Measurements from ENCODE around the gene CELSR2.

Gene CELSR2

DNA sequence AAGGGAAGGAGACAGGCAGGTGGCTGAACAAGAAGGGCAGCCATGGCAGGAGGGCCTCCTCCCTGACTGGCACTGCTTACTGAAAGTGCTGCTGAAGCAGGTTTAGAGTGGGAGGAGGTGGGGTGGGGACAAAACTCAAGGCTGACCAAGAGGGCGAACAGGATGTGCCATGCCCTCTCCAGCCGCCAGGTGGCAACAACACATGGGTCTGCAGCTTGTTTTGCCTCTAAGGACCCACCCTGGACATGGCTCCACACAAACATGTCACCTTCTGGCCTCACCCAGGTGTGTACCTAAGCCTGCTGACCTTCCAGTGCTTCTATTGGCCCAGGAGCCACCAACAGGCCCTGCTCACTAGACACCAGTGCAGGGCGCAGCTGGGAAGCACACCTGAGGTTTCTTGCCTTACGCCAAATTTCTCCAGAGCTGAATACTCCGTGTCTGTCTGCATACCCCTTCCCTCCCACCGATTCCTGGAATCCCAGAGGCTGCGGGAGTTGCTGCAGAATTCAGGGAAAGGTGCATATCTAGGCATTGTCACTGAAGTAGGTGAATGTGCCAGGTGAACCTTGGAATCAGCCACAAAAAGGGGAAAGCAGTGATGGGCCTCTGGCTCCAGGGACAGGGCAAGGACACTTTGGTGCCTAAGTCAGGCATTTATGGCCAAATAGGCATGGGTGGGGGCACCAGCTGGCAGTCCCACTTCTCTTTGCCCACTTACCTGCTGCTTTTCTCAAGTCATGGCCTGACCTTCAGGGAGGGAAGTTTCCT, 28.3 kb downstream of the CELSR2 start:
- H3K4me3 ChIP-seq (ENCODE audit: control insufficient read depth, low read depth, low read length): no peak overlapping the region
- no peak for DNase-seq (ENCODE audit: low read depth)
- TF ChIP-seq, protein P1, sequence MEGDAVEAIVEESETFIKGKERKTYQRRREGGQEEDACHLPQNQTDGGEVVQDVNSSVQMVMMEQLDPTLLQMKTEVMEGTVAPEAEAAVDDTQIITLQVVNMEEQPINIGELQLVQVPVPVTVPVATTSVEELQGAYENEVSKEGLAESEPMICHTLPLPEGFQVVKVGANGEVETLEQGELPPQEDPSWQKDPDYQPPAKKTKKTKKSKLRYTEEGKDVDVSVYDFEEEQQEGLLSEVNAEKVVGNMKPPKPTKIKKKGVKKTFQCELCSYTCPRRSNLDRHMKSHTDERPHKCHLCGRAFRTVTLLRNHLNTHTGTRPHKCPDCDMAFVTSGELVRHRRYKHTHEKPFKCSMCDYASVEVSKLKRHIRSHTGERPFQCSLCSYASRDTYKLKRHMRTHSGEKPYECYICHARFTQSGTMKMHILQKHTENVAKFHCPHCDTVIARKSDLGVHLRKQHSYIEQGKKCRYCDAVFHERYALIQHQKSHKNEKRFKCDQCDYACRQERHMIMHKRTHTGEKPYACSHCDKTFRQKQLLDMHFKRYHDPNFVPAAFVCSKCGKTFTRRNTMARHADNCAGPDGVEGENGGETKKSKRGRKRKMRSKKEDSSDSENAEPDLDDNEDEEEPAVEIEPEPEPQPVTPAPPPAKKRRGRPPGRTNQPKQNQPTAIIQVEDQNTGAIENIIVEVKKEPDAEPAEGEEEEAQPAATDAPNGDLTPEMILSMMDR (IDR thresholded peaks at IDR 0.05; ENCODE audit: control insufficient read depth, insufficient read depth, low read depth, low read length, missing control alignments): peak; percentile 93

DNA sequence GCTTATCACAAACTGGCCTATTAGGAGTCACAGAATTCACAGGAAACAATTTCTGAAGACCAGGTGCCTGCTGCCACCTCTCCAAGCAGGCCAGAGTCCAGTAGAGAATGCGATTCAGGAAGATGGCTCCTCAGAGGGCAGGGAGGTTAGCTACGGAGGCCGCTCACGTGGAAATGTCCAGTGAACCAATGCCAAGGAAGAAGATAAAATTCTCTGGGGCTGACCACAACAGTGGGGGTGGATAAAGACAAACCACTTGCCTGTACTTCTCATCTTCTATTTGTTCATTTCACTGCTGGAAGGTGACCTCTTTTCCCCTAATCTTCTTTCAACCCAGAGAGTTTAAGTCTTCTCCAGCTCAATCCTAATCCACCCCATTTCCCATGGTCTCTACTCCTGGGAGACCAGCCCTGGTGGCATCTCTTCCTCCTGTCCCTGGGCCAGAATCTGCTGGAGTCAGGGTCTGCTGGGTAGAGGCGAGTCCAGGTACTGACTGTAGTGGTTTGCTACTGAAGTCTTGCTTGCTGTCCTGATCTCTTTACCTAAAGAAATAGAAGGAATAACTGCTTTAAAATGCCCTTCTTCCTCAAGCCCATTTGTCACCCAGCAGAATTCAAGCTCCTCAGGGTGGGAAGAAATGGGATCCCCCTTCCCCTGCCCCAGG, 30.4 kb downstream of the CELSR2 start:
- DNase-seq (ENCODE audit: low read depth): no peak
- no peak overlapping the region for H3K4me3 ChIP-seq (ENCODE audit: control insufficient read depth, low read depth, low read length)
- TF ChIP-seq, protein P1 (IDR thresholded peaks at IDR 0.05; ENCODE audit: control insufficient read depth, insufficient read depth, low read depth, low read length, missing control alignments): no peak

DNA sequence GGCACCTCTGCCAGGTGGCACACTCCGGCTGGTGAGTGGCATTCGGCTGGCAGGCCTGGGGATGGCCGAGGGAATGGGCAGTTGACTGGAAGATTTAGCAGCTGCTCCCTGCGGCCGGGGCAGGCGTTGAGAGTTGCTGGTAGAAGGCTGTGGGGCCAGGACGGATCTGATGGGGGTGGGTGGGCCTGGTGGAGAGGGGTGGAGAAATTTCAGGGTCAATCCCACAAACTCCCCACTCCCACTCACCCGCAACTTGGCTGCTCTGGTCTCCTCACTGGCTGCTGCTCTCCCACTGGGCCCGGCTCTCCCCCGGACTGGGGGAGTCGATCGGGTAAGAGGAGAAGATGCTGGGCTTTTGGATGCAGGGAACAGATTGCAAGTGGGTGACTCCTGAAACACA, 31.5 kb downstream of the CELSR2 start:
- TF ChIP-seq, protein P1 (IDR thresholded peaks at IDR 0.05; ENCODE audit: control insufficient read depth, insufficient read depth, low read depth, low read length, missing control alignments): no peak
- no peak overlapping the region for H3K4me3 ChIP-seq (ENCODE audit: control insufficient read depth, low read depth, low read length)
- no peak for DNase-seq (ENCODE audit: low read depth)

DNA sequence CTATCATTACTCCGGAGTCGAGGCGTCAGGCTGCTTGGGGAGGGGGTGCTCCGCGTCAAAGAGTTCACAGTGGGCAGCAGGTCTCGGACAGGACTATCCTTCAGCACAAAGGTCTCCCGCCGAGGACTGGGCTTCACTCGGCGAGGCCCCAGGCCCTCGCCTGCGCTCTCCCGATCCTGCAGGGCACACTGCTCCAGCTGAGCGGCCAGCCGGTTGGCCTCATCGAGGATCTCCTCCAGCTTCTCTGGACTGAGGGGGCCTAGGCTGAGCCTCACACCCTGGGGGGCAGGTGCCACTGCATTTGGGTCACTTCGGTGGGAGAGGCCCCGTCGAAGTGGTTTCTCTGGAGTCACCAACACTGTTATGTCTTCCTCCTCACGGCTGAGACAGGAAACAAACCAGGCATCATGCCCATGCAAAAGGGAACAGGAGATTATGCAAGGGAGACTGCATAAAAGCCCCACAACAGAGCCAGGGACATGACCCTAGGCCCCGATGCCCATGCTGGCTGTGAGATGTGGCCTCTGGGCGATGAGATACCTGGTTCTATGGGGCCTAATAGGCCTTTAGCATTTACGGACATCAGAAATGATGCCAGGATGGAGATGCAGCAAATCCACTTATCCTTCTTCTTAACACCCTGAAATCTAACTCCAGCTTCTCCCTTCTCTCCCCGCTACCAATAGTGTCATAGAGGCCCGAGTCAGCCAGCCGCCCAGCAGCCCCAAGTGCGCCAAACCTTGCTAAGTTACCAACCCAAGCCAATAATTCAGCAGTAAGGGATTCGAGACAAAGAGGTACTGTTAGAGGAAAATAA, 32.5 kb downstream of the CELSR2 start:
- TF ChIP-seq, protein P1 (IDR thresholded peaks at IDR 0.05; ENCODE audit: control insufficient read depth, insufficient read depth, low read depth, low read length, missing control alignments): no peak
- H3K4me3 ChIP-seq (ENCODE audit: control insufficient read depth, low read depth, low read length): peak overlapping the region; percentile 85
- no peak for DNase-seq (ENCODE audit: low read depth)

DNA sequence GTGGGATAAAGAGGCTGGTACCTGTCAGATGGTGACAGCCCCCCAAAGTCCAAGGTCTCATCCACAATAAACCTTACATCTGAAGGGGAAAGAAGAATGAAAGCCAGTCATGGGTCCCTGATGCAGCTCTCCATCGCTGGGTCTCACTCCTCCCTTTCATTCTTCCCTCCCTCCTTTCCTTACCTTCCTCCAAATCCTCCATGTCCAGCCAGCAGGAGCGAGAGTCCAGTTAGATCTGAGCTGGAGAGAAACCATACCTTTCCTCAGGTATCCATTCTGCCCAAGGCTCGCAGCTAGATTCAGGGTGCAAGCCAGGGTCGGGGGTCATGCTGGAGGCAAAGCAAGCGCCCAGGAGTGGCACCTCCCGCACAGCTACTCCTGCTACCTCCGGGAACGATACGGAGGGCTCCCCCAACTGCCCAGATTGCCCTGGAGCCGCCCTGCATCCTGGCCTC, 33.2 kb downstream of the CELSR2 start:
- TF ChIP-seq, protein P1 (IDR thresholded peaks at IDR 0.05; ENCODE audit: control insufficient read depth, insufficient read depth, low read depth, low read length, missing control alignments): no peak
- no peak for DNase-seq (ENCODE audit: low read depth)
- peak overlapping the region; percentile 85 for H3K4me3 ChIP-seq (ENCODE audit: control insufficient read depth, low read depth, low read length)

DNA sequence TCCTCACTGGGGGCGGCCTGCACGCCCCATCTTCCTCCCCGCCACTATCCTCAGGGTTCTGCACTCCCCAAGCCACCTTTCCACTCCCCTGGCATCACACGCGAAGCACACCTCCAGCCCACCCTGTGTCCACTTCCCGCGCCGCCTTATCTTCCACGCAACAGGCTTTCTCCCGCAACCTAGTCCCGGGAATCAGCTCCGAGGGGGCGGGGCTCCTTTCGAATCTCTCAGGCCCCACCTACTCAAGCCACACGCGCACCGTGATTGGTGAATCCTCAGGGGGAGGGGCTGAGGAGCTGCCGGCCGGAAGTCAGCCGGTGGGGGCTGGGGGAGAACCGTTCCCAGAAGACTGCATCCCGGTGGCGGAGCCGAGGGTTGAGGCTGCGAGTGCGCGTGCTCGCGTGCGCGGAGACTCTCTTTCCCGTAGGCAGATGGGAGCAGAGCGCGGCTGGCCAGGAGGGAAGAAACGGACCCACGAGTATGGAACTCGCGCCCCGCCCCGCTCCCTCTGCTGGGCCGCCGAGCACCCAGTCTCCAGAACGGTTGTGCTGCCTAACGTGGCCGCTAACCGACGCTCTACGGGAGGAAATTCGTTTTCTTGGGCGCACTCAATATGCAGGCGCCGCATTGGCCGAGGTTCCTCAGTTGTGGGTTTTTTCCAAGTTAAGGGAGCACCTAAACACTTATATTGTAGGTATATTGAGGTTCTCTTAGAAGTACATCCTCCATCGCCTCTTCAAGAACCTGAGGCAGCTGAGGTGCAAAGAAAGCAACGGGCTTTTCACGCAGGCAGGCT, 33.8 kb downstream of the CELSR2 start, which contains the start of gene PSRC1:
PSRC1 (minus strand) TSS at position 194 of the 796 bp plus-strand sequence.
- peak; percentile 83 for DNase-seq (ENCODE audit: low read depth)
- TF ChIP-seq, protein P1 (IDR thresholded peaks at IDR 0.05; ENCODE audit: control insufficient read depth, insufficient read depth, low read depth, low read length, missing control alignments): peak; percentile 81
- peak within 1 kb of the TSS; percentile 85 for H3K4me3 ChIP-seq (ENCODE audit: control insufficient read depth, low read depth, low read length)

All from AG09309 (cell line).